Stimulated activated CD4-positive, alpha-beta T cell treated with anti-CD3 and anti-CD28 coated beads, Interleukin-1b, Interleukin-23, amount 100 ng/mL, for 24 hours (primary cell): ENCODE results near the gene SMPDL3A.

Experiments
- DNase-seq, 4 experiments: peaks; one replicate each; pipeline ENCODE4 v3.0.0-alpha.2; 2020; ENCODE audit warnings: low read depth in 4 of 4, low spot score in 1 of 4

SMPDL3A gene

DNA sequence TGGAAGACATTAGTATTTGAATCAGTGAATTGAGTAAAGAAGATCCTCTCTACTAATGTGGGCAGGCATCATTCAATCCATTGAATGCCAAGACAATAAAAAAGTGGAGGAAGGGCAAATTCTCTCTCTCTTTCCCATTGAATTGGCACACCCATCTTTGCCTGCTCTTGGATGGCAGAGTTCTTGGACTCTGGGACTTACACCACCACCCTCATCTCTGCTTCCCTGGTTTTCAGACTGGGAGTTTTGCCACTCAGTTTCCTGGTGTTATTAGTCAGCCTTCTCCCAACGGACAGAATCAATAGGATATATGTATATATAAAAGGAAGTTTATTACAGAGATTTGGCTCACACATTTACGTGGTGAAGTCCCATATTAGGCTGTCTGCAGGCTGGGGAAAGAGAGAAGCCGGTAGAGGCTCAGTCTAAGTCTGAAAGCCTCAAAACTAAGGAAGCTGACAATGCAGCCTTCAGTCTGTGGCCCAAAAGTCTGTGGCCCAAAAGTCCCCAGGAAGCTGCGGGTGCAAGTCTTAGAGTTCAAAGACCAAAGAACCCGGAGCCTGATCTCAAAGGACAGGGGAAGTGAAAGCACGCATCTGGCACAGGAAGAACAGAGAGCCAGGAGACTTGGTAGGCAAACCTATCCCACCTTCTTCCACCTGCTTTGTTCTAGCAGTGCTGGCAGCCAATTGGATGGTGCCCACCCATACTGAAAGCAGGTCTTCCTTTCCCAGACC, 64.4 kb downstream of the SMPDL3A start:
- no peak for DNase-seq
